ENCODE data around the gene SART3. TPM values are rescaled to one million over a fixed set of nuclear protein-coding genes. Genes with fewer than 3 reads are reported as not detected.

Gene SART3
- total and polyA plus RNA-seq, 2 donors from 2014 or later = 14.9 to 59.1 TPM

- FAIRE-seq (no peak), DNase-seq (no peak)
- Histone ChIP-seq H3K27me3 (ENCODE audit: control insufficient read depth, insufficient read depth, low read length) (no peaks in the 10 kb centered on the region), H3K4me3 (ENCODE audit: low read length in 3 of 3) (no peak overlapping the region), H3K4me1 (ENCODE audit: control insufficient read depth in 2 of 3, insufficient read depth in 2 of 3, low read depth in 1 of 3, low read length in 3 of 3) (peaks cover 0 to 4% (median 0%) of the 10 kb centered on the region in 3 donors), H3K27ac (ENCODE audit: low read depth in 2 of 2, low read length in 2 of 2) (no peak overlapping the region), H3K9me3 (ENCODE audit: control insufficient read depth in 2 of 3, insufficient read depth in 1 of 3, low read length in 3 of 3) (no peaks in the 10 kb centered on the region), H3K9ac (ENCODE audit: low read length in 3 of 3) (no peak overlapping the region), H3K36me3 (ENCODE audit: control insufficient read depth in 2 of 3, insufficient read depth in 3 of 3, low read length in 3 of 3) (peaks cover 17 to 63% (median 31%) of the 10 kb centered on the region in 3 donors)
- no peak for TF ChIP-seq CTCF (IDR thresholded peaks at IDR 0.05; ENCODE audit: borderline replicate concordance, extremely low read depth, insufficient read depth)
- intact Hi-C loops (cut with DNase I) = no loop called here
These were observed 22.3 kb downstream of the SART3 start for GRCh38 chr12:108538616-108539195.

GRCh38 chr12:108538146-108538545, 22.8 kb downstream of the SART3 start:
- intact Hi-C loops (cut with DNase I) = no loop called here
- Histone ChIP-seq H3K4me3 (ENCODE audit: low read length in 3 of 3) (no peak overlapping the region), H3K9ac (ENCODE audit: low read length in 3 of 3) (no peak overlapping the region), H3K4me1 (ENCODE audit: control insufficient read depth in 2 of 3, insufficient read depth in 2 of 3, low read depth in 1 of 3, low read length in 3 of 3) (peaks cover 0 to 4% (median 0%) of the 10 kb centered on the region in 3 donors), H3K27me3 (ENCODE audit: control insufficient read depth, insufficient read depth, low read length) (no peaks in the 10 kb centered on the region), H3K9me3 (ENCODE audit: control insufficient read depth in 2 of 3, insufficient read depth in 1 of 3, low read length in 3 of 3) (no peaks in the 10 kb centered on the region), H3K27ac (ENCODE audit: low read depth in 2 of 2, low read length in 2 of 2) (no peak overlapping the region), H3K36me3 (ENCODE audit: control insufficient read depth in 2 of 3, insufficient read depth in 3 of 3, low read length in 3 of 3) (peaks cover 15 to 62% (median 26%) of the 10 kb centered on the region in 3 donors)
- TF ChIP-seq CTCF (IDR thresholded peaks at IDR 0.05; ENCODE audit: borderline replicate concordance, extremely low read depth, insufficient read depth) = no peak
- FAIRE-seq (no peak), DNase-seq (no peak)

- Histone ChIP-seq H3K27me3 (ENCODE audit: control insufficient read depth, insufficient read depth, low read length) (no peaks in the 10 kb centered on the region), H3K9ac (ENCODE audit: low read length in 3 of 3) (no peak overlapping the region), H3K36me3 (ENCODE audit: control insufficient read depth in 2 of 3, insufficient read depth in 3 of 3, low read length in 3 of 3) (peaks cover 9 to 72% (median 46%) of the 10 kb centered on the region in 3 donors), H3K4me1 (ENCODE audit: control insufficient read depth in 2 of 3, insufficient read depth in 2 of 3, low read depth in 1 of 3, low read length in 3 of 3) (no peaks in the 10 kb centered on the region), H3K9me3 (ENCODE audit: control insufficient read depth in 2 of 3, insufficient read depth in 1 of 3, low read length in 3 of 3) (no peaks in the 10 kb centered on the region), H3K27ac (ENCODE audit: low read depth in 2 of 2, low read length in 2 of 2) (no peak overlapping the region), H3K4me3 (ENCODE audit: low read length in 3 of 3) (no peak overlapping the region)
- no peak for TF ChIP-seq CTCF (IDR thresholded peaks at IDR 0.05; ENCODE audit: borderline replicate concordance, extremely low read depth, insufficient read depth)
- intact Hi-C loops (cut with DNase I) = no loop called here
- no peak for FAIRE-seq
- peak in 3 of 5 donors; percentile 41 to 62 (median 58) for DNase-seq
These were observed 28.8 kb downstream of the SART3 start for GRCh38 chr12:108531929-108532848.

Data from kidney (tissue), 14 donors.